GM18502 (cell line): ENCODE results near the gene KCNQ5.

Experiments used
- ATAC-seq: cut with Tn5 transposase; IDR thresholded peaks from one replicate; pipeline ENCODE4 v1.9.1; 2021; ENCODE audit warnings: mild to moderate bottlenecking; ENCODE audit not compliant: unreplicated experiment, poor library complexity

KCNQ5 gene

GRCh38 chr6:72940265-72940664, 318.4 kb downstream of the KCNQ5 start:
- no peak for ATAC-seq

GRCh38 chr6:72941263-72941662, 319.4 kb downstream of the KCNQ5 start:
- no peak for ATAC-seq

- no peak for ATAC-seq
These were observed 319.9 kb downstream of the KCNQ5 start for GRCh38 chr6:72941751-72942150.

- peak; percentile 53 for ATAC-seq
These were observed 321.8 kb downstream of the KCNQ5 start for GRCh38 chr6:72943699-72944098.

GRCh38 chr6:72944660-72945059, 322.8 kb downstream of the KCNQ5 start:
- no peak for ATAC-seq

- ATAC-seq = no peak
These were observed 324.9 kb downstream of the KCNQ5 start for GRCh38 chr6:72946774-72947173.

- no peak for ATAC-seq
These were observed 325.7 kb downstream of the KCNQ5 start for GRCh38 chr6:72947534-72947933.

GRCh38 chr6:72948153-72948552, 326.3 kb downstream of the KCNQ5 start:
- ATAC-seq = no peak

- ATAC-seq = no peak
These were observed 328.4 kb downstream of the KCNQ5 start for GRCh38 chr6:72950114-72950860.

- ATAC-seq = no peak
These were observed 331.2 kb downstream of the KCNQ5 start for GRCh38 chr6:72952808-72953630.

GRCh38 chr6:72953971-72954381, 332.1 kb downstream of the KCNQ5 start:
- ATAC-seq = no peak

GRCh38 chr6:72954716-72955115, 332.9 kb downstream of the KCNQ5 start:
- no peak for ATAC-seq

- no peak for ATAC-seq
These were observed 333.8 kb downstream of the KCNQ5 start for GRCh38 chr6:72955666-72956065.

- ATAC-seq = no peak
These were observed 334.4 kb downstream of the KCNQ5 start for GRCh38 chr6:72956272-72956671.

- ATAC-seq = no peak
These were observed 338.0 kb downstream of the KCNQ5 start for GRCh38 chr6:72959821-72960220.

- ATAC-seq = no peak
These were observed 342.1 kb downstream of the KCNQ5 start for GRCh38 chr6:72963946-72964345.

- ATAC-seq = no peak
These were observed 344.9 kb downstream of the KCNQ5 start for GRCh38 chr6:72966628-72967280.

GRCh38 chr6:72967329-72967728, 345.5 kb downstream of the KCNQ5 start:
- no peak for ATAC-seq

GRCh38 chr6:72968704-72969103, 346.8 kb downstream of the KCNQ5 start:
- no peak for ATAC-seq

- no peak for ATAC-seq
These were observed 347.8 kb downstream of the KCNQ5 start for GRCh38 chr6:72969666-72970065.

GRCh38 chr6:72972579-72972978, 350.7 kb downstream of the KCNQ5 start:
- no peak for ATAC-seq
